IPS DF 19.7 (cell line): ENCODE results near the gene DENND5B.
"Not testable (repeated sequence)": the region's sequence is repeated elsewhere in the genome, so short reads cannot be mapped to it uniquely, and the experiment has no call there.

Experiments
- DNase-seq: peaks from one replicate; pipeline ENCODE4 v3.0.0-alpha.2; 2013; ENCODE audit warnings: low read depth, low spot score

Gene DENND5B

DNA sequence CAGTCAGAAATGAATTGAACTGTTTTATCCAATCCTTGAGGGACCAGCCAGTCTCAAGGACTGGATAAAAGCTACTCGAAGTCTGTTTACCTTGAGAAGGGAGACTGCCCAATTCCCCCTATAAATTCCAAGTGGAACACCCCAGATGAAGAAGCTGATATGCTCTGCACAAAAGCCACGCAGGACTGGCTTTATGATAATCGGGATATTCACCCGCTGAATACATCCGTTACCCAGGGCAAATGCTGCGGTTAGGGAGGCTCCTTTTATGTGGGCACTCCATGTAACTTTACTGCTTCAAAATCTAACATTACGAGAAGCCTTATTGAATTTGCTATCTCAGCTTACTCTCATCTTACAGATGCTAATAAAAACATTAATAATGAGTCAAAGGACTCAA lies 119.1 kb downstream of the DENND5B start:
- no peak for DNase-seq

DNA sequence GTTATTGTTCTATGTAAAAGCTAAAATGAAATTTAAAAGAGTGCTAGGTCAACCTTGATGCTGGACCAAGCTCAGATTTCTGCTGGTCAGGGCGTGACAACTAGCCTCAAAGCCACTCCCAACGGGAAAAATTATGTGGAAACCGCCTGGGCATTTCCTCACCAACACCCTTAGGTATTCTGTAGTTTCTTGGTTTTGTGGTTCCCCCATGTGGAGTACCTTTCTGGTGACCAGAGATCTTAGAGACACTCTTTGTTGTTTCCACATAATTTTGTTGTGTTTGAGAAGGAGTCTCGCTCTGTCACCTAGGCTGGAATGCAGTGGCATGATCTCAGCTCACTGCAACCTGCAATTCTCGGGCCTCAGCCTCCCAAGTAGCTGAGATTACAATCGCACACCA lies 119.9 kb downstream of the DENND5B start:
- no peak for DNase-seq

DNA sequence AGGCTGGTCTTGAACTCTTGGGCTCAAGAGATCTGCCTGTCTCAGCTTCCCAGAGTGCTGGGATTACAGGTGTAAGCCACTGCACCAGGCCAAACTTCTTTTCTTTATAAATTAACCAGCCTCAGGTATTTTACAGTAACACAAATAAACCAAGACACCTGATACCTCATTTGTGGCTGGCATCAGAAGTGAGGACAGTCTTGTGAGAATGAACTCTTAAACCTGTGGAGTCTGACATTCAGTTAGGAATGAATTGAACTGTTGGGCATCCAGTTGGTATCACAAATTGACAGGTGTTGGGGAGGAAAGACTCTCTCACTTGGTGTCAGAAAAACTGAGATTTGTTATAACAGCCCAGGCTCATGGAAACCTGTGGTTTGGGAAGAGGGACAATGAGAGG lies 120.5 kb downstream of the DENND5B start:
- DNase-seq: no peak

DNA sequence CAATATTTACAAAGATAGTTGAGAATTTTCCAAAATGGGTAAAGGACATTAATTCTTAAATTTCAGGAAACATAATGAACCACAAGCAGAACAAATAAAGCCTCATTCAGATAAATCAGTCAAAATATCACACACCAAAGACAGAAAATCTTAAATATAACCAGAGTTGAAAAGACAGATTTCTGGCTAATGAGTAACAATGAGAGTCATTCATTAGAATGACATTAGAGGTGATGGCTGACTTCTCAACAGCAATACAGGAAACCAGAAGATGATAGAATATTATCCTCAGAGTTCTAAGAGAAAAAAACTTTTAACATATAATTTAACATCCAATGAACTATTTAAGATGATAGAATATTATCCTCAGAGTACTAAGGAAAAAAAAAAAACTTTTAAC lies 124.2 kb downstream of the DENND5B start:
- DNase-seq: no peak

DNA sequence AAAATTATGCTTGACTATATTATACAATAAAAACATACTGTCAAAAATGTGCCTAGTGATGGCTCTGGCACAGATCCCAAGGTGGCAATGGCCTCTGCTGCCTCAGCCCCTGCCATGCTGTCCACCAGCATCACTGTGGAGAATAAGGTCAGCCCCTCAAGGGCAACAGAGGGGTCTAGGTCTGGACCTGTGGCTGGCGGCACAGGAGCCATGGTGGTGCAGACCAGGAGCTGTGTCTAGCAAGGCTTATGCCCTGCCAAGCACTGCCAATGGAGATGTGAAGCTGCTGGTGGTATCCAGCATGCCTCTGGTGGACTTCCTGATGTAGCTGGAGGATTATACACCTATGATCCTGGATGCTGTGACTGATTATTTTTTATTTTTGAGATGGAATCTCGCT lies 125.9 kb downstream of the DENND5B start:
- no peak for DNase-seq

DNA sequence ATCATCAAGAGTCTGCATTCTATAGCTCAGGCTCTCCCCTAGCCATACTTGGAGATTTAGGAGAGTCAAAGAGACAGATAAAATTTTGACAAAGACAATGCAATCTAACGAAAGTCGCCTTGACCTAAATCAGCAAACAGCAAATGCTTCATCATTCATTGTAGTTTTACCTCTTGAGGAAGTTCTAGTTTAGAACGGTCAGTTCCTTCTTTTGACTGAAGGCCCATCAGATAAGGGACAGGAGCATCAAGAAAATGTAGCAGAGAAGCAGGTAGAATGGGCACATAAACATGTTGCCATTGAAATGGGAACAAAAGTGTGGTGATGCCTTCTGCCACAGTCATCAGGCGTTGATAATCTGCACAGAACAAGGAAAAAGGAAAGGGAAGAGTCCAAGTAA lies 130.9 kb downstream of the DENND5B start:
- no peak for DNase-seq

DNA sequence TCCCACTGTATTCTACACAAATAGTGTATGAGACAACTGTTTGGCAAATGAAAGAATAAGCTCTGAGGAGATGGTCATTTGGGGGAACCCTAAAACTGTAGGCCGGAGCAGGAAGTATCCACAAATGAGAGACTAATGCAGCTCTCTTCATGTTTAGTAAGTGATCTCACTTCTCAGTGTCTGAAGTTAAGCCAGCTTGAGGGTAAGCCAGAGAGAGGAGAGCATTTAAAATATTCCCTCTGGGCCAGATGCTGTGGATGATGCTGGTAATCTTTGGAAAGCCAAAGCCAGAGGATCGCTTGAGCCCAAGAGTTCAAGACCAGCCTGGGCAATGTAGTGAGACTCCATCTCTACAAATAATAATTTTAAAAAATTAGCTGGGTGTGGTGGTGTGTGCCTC lies 134.4 kb downstream of the DENND5B start:
- no peak for DNase-seq

DNA sequence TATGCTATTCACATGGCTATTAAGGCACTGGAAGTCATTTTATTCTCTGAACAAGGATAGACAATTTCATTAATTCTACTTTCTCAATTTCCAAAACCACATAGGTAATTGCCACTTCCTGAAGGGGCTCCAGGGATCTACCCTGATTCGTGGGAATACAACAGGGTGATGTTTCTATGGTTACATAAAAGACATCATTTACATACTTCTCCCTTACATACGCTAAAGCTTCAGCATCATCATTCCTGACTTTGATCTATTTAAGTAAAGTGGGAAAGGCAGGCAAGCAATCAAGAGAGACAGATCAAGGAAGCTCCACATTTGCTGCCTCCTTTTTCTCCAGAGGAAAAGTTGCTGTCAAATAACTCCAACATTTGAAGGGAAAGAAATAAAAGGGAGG lies 146.2 kb downstream of the DENND5B start:
- DNase-seq: no peak

DNA sequence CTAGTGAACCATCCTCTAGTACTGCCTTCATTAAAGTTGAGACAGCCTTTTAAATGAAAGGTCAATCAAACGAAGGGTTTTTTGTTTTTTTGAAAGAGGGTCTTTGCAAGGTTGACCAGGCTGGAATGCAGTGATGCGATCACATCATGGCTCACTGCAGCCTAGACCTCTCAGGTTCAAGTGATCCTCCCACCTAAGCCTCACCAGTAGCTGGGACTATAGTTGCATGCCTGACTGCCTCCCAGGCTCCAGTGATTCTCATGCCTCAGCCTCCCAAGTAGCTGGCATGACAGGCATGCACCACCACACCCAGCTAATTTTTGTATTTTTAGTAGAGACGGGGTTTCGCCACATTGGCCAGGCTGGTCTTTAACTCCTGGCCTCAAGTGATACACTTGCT lies 150.3 kb downstream of the DENND5B start:
- DNase-seq: no peak

DNA sequence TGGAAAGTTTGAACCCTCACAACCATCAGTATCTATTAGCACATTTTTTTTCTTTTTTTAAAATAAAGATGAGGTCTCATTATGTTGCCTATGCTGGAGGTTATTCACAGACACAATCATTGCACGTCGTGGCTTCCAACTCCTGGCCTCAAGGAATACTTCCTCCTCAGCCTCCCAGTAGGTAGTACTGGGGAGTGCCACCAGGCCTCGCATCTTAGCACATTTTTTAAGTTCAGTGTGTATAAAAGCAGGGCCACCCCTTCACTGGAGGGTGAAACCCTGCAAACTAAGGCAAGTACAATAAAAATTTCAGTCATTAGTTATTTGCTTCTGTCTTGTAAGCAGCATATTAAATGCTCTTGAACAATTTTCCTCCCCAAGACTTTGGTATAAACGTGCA lies 150.8 kb downstream of the DENND5B start:
- DNase-seq: no peak

DNA sequence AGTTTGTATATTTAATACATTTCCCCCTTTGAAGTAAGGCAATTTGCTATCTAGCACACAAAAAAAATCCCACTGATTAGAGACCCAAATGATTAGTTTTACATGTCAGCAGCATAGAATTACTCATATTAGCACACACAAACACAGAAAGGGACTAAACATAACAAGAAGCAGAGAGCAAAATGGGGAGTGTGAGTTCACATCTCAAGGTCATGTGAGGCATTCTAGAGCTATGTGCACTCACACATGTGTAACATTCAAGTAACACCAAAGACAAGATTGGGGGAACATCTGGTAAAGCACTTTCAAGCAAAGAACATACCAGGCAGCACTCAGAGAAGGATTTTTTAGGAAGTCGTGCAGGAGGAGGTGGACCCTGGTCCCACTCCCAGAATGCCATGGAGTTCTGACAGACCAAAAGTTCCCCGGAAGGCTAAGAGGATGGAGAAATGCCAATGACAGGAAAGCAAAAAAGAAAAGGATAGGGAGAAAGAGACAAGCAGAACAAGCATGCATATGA lies 159.2 kb downstream of the DENND5B start:
- DNase-seq: no peak

DNA sequence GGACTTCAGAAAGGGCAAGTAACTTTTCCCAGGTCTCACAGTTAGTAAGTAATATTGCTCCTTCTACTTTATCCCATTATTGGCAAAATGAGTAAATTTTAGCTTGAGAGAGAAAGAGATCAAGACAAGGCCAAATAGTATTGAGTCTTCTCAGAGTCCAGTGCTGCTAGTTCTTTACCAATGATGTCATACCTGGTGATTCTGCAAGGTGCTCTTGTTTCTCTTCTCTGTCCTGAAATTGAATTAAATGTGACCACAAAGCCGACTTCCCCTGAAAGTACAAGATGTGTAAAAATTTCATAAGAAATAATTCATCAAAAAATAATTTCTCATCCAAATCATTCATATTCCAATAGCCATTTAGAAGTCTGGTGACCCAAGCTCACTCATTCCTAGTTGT lies 167.5 kb downstream of the DENND5B start:
- DNase-seq: no peak

DNA sequence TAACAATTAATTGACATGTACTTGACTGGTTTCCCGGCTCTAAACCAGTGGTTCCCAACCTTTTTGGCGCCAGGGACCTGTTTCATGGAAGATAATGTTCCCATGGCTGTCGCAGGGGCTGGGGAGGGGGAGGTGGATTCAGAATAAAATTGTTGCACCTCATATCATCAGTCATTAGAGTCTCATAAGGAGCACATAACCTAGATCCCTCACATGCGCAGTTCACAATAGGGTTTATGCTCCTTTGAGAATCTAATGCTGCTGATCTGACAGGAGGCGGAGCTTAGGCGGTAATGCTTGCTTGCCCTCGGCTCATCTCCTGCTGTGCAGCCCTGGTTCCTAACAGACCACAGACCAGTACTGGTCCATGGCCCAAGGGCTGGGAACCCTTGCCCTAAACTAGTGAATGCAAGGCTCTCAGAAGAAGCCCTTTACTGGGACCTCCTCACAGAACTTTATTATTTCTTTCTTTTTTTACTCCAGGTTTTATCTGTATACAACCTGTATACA lies 178.6 kb downstream of the DENND5B start:
- DNase-seq: no peak

DNA sequence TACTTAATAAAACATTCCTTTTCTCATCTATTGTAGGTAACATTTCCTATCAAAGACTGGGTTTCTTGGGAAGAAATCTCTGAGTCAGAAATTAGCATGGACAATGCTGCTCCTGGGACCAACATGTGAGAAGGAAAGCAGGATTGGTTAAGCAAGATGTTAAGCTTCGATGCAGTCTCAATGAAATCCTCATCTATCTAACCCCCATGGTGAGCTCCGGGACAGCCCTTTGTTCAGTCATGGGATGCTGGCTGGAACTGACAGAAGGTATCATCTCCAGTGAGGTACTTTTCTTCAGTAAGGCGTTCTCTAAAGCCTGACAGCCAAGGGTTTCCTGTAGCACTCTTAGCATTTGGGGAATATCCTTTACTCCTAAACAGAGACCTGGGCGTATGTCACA lies 182.2 kb downstream of the DENND5B start:
- no peak for DNase-seq

DNA sequence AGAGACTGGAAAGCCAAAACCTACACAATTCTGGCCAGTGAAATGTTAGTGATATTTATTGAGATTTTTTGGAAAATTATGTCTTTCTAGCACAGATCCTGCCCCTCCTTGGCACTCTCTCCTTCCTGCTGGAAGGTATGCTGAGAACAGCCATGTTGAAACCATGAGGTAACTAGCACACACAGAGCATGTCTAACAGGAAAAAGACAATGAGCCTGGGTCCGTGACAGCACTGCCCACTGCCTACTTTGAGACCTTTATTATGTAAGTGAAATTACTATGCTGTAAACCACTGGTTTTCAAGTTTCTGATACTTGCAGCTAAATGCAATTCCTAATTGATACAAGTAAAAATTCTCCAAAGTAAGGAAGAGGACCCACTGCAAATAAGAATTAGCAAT lies 183.4 kb downstream of the DENND5B start:
- DNase-seq: no peak

DNA sequence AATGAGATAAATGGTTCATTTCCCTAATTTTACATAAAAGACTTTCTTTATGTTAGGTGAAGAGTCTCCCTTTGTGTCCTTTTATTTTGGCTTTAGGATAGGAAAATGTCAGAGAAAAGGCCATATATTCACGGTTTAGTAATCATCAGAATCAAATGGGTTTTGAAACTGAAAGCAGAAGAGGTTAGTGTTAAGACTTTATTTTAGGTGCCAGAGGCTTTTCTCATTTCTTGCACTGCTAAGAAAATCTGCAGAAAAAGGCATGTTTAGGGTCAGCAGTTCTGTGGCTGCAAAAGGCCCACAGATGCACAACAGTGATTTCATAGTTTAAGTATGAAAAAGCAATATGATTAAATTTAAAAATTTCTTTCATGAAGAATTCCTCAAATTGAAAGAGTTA lies 184.6 kb downstream of the DENND5B start:
- no peak for DNase-seq

DNA sequence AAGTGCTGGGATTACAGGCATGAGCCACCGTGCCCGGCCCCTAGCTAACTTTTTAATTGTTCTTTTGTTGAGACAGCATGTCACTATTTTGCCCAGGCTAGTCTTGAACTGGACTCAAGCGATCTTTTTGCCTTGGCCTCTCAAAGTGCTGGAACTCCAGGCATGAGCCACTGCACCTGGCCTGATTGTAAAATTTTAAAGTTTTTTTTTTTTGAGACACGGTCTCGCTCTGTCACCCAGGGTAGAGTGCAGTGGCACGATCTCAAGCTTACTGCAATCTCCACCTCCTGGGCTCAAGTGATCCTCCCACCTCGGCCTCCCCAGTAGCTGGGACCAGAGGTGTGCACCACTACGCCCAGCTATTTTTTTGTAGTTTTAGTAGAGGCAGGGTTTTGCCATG lies 185.9 kb downstream of the DENND5B start:
- DNase-seq: no peak

DNA sequence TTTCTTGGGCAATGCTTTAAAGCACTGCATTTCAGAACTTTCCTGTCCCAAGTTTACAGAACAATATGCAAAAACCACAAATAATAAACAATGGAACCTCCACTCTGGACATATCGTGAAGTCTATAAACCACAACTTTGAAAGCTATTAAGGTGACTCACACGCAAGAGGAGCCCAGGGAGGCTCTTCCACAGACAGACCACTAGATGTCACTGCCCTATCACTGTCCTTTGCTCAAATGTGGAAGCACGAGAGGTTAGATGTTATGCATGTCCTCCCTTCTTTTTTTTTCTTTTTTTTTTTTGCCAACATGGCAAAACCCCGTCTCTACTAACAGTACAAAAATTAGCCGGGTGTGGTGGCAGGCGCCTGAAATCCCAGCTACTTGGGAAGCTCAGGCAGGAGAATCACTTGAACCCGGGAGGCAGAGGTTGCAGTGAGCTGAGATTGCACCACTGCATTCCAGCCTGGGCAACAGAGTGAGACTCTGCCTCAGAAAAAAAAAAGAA lies 187.8 kb downstream of the DENND5B start:
- DNase-seq: not testable (repeated sequence)

DNA sequence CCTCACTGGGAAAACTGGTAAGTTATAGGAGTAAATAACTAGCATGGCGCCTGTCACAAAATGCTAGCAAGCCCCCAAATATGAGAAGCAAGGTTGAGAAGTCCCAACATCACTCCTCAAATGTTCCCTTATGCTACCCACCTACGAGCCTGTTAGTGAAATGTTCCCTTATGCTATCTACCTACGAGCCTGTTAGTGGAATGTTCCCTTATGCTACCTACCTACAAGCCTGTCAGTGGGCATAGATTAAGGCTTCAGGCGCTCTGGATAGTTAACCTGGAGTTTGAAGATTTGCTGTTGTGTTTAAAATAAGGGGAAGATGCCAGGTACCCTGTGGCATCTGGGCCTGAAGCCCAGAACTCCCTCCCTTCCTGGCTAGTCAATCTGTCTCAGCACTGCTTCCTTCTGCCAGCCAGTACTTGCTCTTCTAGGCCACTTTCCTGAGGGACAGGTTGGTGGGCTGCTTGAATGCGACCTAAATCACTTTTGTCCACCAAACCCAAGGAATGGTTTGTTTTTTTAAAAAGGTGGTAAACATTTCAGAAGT lies 197.9 kb downstream of the DENND5B start:
- DNase-seq: no peak

DNA sequence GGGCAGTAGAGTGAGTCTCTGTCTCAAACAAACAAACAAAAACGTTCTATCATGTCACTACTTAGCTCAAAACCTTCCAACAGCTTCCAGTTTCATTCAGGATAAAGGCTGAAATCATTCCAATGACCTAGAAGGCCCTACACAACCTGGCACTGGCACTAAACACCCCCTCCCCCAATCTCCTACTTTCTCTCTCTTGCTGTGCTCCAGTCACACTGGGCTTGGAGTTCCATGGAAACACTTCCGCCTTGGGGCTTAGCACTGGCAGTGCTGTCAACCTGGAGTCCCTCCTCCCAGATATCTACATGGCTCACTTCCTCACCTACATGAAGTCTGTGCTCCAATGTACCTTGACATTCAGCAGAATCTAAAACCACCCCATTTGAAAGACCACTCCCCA lies 199.9 kb downstream of the DENND5B start:
- DNase-seq: no peak

DNA sequence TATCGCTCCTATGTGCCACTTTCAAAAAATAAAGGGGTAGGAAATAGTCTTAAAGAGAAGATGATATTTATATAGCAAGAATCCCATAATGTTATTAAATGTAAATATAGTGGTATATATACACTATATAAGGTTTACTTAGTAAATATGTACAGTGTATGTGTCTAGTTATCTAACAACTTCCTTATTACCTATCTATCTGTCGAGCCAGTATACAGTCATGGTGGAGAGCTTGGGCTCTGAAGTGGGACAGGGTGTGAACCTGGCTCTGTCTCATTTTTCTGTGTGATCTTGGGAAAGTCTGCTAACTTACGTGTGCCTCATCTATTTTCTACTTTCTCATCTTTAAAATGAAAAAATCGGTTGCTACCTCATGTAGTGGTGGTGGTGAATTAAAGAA lies 202.2 kb downstream of the DENND5B start:
- DNase-seq: no peak

DNA sequence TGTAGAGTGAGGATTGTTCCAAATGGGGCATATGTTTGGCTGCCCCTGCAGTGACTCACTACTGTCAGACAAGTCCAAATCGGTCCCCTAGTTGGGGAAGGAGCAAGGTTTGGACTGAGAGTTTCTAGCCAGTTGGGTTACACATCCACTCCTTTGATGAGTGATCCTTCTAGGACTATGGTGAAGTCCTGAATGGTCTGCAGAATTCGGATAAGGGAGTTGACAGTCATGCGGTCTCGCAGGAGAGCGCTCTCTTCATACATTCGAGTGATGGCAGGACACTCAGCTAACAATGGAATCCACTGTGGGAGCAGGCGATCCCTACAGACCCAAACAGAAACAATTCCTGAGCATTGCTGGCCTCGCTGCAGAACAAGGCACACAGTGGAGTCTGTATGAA lies 203.5 kb downstream of the DENND5B start:
- no peak for DNase-seq

DNA sequence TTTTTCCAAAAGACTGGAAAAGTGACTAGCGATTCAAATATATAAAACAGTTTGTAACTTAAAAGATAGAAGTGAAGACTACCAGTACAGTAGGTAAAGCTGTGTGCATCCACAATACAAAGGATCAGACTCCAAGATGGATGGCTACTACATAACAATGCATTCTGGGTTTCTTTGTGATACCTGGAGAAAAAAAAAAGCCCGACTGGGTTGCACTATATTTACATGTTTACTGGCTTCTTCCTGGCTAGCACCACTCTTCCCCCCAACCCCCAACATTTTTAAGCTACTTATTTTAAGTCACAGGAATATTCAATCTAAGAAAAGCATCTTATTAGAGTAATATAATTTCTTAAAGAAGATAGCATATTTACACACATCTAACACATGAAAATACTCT lies 203.9 kb downstream of the DENND5B start:
- DNase-seq: no peak

DNA sequence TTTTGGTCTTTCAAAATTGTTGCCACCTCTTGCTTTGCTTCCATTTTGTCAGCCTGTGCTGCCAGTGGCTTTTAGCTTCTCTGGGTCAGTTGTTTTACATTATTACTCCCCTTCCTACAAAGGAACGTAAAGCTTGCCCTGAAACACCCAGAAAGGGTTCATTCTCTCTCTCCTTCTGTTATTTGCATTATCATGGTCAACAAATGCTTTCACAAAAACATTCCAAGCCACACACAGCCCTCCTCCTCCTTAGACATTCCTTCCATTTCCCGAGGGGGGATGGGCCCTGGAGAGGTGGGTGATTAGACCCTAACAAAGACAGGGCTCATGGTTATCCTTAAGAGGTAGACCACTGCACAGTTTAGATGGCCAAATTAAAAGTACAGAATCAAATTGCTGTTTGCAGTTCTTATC lies 204.6 kb downstream of the DENND5B start:
- peak; percentile 98 for DNase-seq
